HCT116 (cell line): ENCODE measurements around the gene RPIA. TPM values are rescaled to one million over a fixed set of nuclear protein-coding genes. Genes with fewer than 3 reads are reported as not detected.
"Not testable (repeated sequence)": the region's sequence is repeated elsewhere in the genome, so short reads cannot be mapped to it uniquely, and the experiment has no call there.

Experiments used
- ATAC-seq: fragments of 200-7000 bp; cut with Tn5 transposase; 2 replicates; pipeline ENCODE4 v1.9.1; 2020; ENCODE audit warnings: mild to moderate bottlenecking, moderate library complexity
- BruUV-seq: library from RNA; stranded (reverse); fragments of 400-500 nt; replicated peaks from 2 replicates; lab custom pipeline; 2021; lab: Mats Ljungman, UMichigan
- CTCF ChIA-PET: fragments of 300-600 bp; sonication (Branson Sonifier 250); formaldehyde crosslinking; loops from one replicate; lab custom pipeline; 2021; ENCODE audit warnings: antibody characterized with exemption; lab: Charles Lee
- POLR2A ChIA-PET: fragments of 300-600, 350-600 bp; sonication (Branson Sonifier 250); formaldehyde crosslinking; loops from one replicate; lab custom pipeline; 2021; ENCODE audit warnings: antibody characterized with exemption; lab: Charles Lee
- RAD21 ChIA-PET, 2 experiments: fragments of 300-600 bp; sonication (Branson Sonifier 250); formaldehyde crosslinking; loops; one replicate each; lab custom pipeline; 2023; ENCODE audit warnings: low total read pairs in 2 of 2; ENCODE audit not compliant: uncharacterized antibody in 2 of 2, unreplicated experiment in 2 of 2, low non-redundant PET in 1 of 2; lab: Charles Lee
- DNase-seq: peaks from one replicate; pipeline ENCODE4 v3.0.0-alpha.2; 2010; ENCODE audit warnings: low read depth, low spot score
- H2AFZ ChIP-seq: fragments of 200-600 bp; shearing (Covaris generic), sonication (generic); 2 replicates; pipeline ENCODE4 v1.6.1; 2017; ENCODE audit warnings: low read depth, mixed run types, mixed read lengths, antibody characterized with exemption, low read length; ENCODE audit not compliant: poor library complexity, severe bottlenecking
- H3K27ac ChIP-seq: 2 replicates; pipeline ENCODE4 v1.5.1; 2012; ENCODE audit warnings: low read depth, low read length
- H3K27me3 ChIP-seq: fragments of 200-600 bp; sonication (generic); 2 replicates; pipeline ENCODE4 v1.6.1; 2016; ENCODE audit warnings: mixed run types, low read length, mixed read lengths; ENCODE audit not compliant: insufficient read depth
- H3K36me3 ChIP-seq, 2 experiments: fragments of 200-500 bp in 1 of 2; fragments of 200-600 bp in 1 of 2; sonication (Bioruptor generic) in 1 of 2; sonication (generic) in 1 of 2; 2 replicates each; pipeline versions ENCODE4 v1.5.1 to v1.6.1; 2014 to 2016; ENCODE audit warnings: low read length in 2 of 2, inconsistent platforms in 1 of 2, mixed read lengths in 1 of 2, mixed run types in 1 of 2; ENCODE audit not compliant: insufficient read depth in 2 of 2, control insufficient read depth in 1 of 2
- H3K4me1 ChIP-seq, 2 experiments: fragments of 200-600 bp in 1 of 2; sonication (generic) in 1 of 2; 2 replicates each; pipeline versions ENCODE4 v1.5.1 to v1.6.1; 2012 to 2017; ENCODE audit warnings: low read length in 2 of 2, inconsistent platforms in 1 of 2, mild to moderate bottlenecking in 1 of 2, mixed read lengths in 1 of 2, mixed run types in 1 of 2, moderate library complexity in 1 of 2; ENCODE audit not compliant: insufficient read depth in 2 of 2, control insufficient read depth in 1 of 2
- H3K4me2 ChIP-seq: fragments of 200-600 bp; sonication (generic); 2 replicates; pipeline ENCODE4 v1.6.1; 2017; ENCODE audit warnings: mixed run types, low read length, mixed read lengths
- H3K4me3 ChIP-seq, 2 experiments: fragments of 200-600 bp in 1 of 2; sonication (generic) in 1 of 2; replicated peaks in 1 of 2; 2 replicates each; pipeline ENCODE4 v1.5.1; 2011 to 2016; ENCODE audit warnings: low read length in 2 of 2, control low read depth in 1 of 2, low read depth in 1 of 2, mild to moderate bottlenecking in 1 of 2, mixed read lengths in 1 of 2, mixed run types in 1 of 2
- H3K79me2 ChIP-seq: fragments of 200-600 bp; sonication (generic); 2 replicates; pipeline ENCODE4 v1.6.1; 2017; ENCODE audit warnings: mild to moderate bottlenecking, mixed run types, low read length, moderate library complexity, mixed read lengths; ENCODE audit not compliant: insufficient read depth
- H3K9ac ChIP-seq: fragments of 200-600 bp; sonication (generic); 2 replicates; pipeline ENCODE4 v1.6.1; 2016; ENCODE audit warnings: low read length, mixed read lengths
- H3K9me2 ChIP-seq: fragments of 200-600 bp; sonication (generic), shearing (Covaris generic); 2 replicates; pipeline ENCODE4 v1.6.1; 2017; ENCODE audit warnings: mixed run types, mild to moderate bottlenecking, moderate library complexity; ENCODE audit not compliant: insufficient read depth
- H3K9me3 ChIP-seq, 2 experiments: fragments of 200-500 bp in 1 of 2; fragments of 200-600 bp in 1 of 2; sonication (Bioruptor generic) in 1 of 2; sonication (generic) in 1 of 2; 2 replicates each; pipeline ENCODE4 v1.6.1; 2014 to 2017; ENCODE audit warnings: low read length in 2 of 2, mixed read lengths in 2 of 2, inconsistent platforms in 1 of 2, low read depth in 1 of 2, mild to moderate bottlenecking in 1 of 2, mixed run types in 1 of 2, moderate library complexity in 1 of 2; ENCODE audit not compliant: control insufficient read depth in 1 of 2, insufficient read depth in 1 of 2
- H4K20me1 ChIP-seq: fragments of 200-600 bp; sonication (generic), shearing (Covaris generic); 2 replicates; pipeline ENCODE4 v1.6.1; 2017; ENCODE audit warnings: mixed run types, mild to moderate bottlenecking, moderate library complexity; ENCODE audit not compliant: insufficient read depth
- intact Hi-C: fragments of 100-400 bp; cut with micrococcal nuclease; formaldehyde crosslinking; loops from 2 replicates; pipeline ENCODE4 v1.10.0; 2022
- total RNA-seq: library from RNA; stranded (reverse); gene quantifications from one replicate; pipeline ENCODE4 v1.2.1, GENCODE V29; 2021; ENCODE audit not compliant: unreplicated experiment

The RPIA gene
- total RNA-seq, 1 experiment from 2014 or later: 43.3 TPM

DNA sequence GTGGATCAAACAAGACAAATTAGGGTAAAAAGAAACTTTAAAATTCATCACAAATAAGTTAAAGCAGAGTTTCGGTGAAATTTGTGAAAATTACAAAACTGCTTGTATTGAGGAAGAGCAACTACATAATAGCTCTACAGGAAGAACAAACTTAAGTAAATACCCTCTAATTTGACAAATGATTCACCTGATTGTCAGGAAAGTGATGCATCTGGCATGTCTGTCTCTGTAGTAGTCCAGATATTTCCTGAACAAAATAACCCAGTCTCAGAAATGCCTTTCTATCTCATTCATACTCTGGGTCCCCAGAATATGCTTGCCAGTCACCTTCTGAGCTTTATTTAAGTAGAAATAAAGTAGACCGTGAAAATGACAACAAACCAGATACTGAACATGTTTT, 104.5 kb downstream of the RPIA start:
- intact Hi-C loops, DNase-seq, H4K20me1 ChIP-seq, CTCF ChIA-PET, H3K79me2 ChIP-seq, BruUV-seq, RAD21 ChIA-PET, H3K4me2 ChIP-seq, H3K9ac ChIP-seq, H3K36me3 ChIP-seq, ATAC-seq, POLR2A ChIA-PET, H3K9me2 ChIP-seq, H3K4me1 ChIP-seq, H3K4me3 ChIP-seq, H3K27ac ChIP-seq, H3K9me3 ChIP-seq, H2AFZ ChIP-seq: not testable (repeated sequence)
- peaks cover 13% of the 10 kb centered on the region for H3K27me3 ChIP-seq

DNA sequence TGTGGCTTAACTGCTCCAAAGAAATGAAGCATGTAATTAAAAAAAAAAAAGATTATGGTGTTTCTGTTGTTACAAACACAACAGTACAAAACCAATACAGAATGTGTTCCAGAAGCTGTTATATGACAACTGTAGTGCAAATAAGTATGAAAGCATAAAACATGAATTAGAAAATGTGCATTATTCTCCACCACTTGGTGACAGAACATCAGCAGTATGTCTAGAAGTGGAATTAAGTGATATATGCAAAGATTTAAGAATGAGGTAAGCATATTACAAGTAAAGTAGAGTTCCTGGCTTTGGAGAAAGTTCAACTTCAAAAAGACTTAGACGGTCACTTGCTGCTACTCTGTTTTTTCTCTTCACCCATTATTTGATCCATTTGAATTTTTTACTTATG, 105.0 kb downstream of the RPIA start:
- H2AFZ ChIP-seq, POLR2A ChIA-PET, H3K4me3 ChIP-seq, H3K27ac ChIP-seq, H3K36me3 ChIP-seq, H3K4me2 ChIP-seq, DNase-seq, H3K9me2 ChIP-seq, intact Hi-C loops, H4K20me1 ChIP-seq, RAD21 ChIA-PET, CTCF ChIA-PET, BruUV-seq, H3K9me3 ChIP-seq, H3K79me2 ChIP-seq, H3K9ac ChIP-seq, ATAC-seq, H3K4me1 ChIP-seq: not testable (repeated sequence)
- H3K27me3 ChIP-seq: peaks cover 13% of the 10 kb centered on the region

DNA sequence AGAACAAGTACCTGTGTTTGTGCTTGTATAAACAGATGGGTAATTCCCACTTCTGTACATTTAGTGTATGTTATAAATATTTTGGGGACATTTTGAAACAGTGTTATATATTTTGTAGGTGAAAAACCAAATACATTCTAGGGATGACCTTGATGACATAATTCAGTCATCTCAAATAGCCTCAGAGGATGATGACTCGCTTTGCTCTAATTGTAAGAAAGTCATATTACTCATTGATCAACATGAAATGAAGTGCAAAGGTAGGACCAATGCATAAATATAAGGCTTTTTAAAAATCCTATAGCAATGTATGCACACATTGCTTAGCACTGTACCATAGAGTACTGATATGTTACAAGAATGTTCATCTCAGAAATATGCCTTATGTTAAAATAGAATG, 105.7 kb downstream of the RPIA start:
- BruUV-seq, CTCF ChIA-PET, ATAC-seq: not testable (repeated sequence)

More for the DNA sequence above, 105.7 kb downstream of the RPIA start:
- H3K27me3 ChIP-seq: peaks cover 17% of the 10 kb centered on the region
- H2AFZ ChIP-seq, intact Hi-C loops, H3K4me1 ChIP-seq, H3K4me3 ChIP-seq, H3K9me2 ChIP-seq, H3K4me2 ChIP-seq, H3K79me2 ChIP-seq, H3K27ac ChIP-seq, RAD21 ChIA-PET, H4K20me1 ChIP-seq, H3K36me3 ChIP-seq, H3K9me3 ChIP-seq, POLR2A ChIA-PET, DNase-seq, H3K9ac ChIP-seq: not testable (repeated sequence)

Other genes with a start within 250 kb of the RPIA start
- not detected for gene FOXI3, start 239.0 kb upstream of the RPIA start, total RNA-seq
- 8.9 TPM for gene EIF2AK3, start 64.2 kb upstream of the RPIA start, total RNA-seq